ENCODE measurements around the gene GPATCH8.
"Not testable (repeated sequence)": the region's sequence is repeated elsewhere in the genome, so short reads cannot be mapped to it uniquely, and the experiment has no call there.

Gene GPATCH8

DNA sequence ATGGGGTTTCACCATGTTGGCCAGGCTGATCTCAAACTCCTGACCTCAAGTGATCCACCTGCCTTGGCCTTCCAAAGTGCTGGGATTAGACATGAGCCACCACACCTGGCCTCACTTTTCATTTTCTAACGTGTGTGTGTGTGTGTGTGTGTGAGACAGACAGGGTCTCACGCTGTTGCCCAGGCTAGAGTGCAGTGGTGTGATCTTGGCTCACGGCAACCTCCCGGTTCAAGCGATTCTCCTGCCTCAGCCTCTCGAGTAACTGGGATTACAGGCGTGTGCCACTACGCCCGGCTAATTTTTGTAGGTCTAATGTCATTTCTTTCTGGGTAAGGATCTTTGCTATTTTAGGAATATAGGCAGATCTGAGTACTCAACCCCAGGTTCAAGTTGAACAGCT is 109.1 kb downstream of the GPATCH8 start:
- DNase-seq: not testable (repeated sequence)

DNA sequence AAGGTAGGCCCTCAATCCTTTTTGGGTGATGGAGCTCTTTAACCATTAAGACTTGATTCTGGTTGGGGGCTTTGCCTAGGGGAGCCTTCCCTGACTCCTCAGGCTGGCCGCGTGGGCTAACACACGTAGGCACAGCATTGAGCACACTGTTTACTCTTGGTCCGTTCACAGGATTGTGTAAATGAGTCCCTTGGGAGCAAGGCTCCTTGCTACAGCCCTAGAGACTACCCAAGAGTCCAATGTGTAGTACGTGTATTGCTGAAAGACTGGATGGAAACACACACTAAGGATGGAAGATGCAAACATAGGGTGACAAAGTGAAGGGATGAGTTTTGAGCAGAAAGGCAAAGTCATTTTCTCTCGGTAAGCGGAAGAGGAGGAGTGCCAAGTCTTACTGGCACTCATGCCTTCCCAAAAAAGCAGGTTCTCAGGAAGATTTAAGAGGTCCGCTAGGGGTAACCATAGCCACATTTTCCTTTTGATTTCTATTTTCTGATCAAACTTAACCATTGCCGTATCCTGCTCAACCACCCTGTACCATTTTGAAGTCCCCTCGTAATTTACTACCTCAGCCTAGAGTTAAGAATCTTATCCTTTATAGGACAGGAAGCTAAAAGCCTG is 112.8 kb downstream of the GPATCH8 start:
- DNase-seq: no peak

DNA sequence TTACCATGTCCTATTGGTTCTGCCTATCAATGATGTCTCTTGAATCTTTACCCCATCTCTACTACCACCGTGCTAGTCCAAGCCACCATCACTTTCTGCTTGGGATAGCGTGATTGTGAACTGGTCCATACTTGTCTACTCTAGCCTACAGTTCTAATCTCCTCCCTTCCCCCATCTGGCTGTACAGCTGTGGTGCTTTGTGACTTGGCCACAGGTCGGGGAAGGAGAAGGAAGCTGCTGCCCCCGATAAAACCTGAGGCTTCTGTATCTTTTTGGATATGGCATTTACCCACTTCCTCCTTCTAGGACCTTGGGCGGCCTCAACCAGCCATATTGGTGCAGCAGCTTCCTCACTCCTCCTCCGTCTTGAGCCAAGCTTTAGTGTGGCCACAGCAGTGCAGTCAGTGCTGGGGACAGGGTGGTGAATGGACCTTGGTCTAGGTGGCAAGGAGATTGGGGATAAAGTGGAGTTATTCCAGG is 113.4 kb downstream of the GPATCH8 start:
- no peak for DNase-seq

DNA sequence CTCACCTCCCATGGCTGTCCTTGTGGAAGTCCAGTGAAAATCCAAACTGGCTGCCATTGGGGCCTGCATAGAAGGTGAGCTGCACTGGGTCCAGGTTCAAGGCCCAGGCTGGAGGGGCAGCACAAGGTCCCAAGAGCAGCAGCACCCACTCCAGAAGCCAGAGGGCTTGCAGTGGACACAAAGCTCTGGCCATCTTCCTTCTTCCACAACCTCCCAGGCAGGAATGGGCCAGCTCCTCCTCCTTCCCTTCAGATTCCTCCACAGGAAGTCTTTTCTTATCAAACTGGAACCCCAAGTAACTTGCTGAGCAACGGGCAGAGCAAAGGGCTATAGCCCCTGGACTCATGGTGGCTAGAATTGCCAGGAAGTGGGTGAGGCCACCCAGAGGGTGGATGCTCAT is 113.9 kb downstream of the GPATCH8 start, which contains the start of gene ITGA2B:
Gene ITGA2B, minus strand, starts transcription at position 369 of the 400 bp plus-strand sequence. Its CDS starts 176 bp downstream, at position 193.
- no peak for DNase-seq

DNA sequence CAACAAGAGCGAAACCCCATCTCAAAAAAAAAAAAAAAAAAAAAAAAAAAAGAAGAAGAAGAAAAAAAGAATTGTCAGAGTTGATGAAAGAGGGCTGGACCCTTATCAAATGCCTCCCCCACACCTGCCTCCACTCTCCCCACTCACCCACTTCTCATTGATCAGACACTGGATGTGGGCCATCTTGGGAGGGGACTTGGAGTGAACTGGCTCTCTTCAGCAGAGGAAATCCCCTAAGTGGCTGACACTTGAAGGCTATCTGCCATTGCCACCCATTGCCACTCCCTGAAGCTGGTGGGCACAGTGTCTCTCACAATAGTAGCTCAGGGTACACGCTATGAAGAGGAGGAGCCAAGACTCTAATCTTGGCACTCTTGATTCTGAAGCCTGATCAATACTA is 115.4 kb downstream of the GPATCH8 start:
- DNase-seq: no peak

DNA sequence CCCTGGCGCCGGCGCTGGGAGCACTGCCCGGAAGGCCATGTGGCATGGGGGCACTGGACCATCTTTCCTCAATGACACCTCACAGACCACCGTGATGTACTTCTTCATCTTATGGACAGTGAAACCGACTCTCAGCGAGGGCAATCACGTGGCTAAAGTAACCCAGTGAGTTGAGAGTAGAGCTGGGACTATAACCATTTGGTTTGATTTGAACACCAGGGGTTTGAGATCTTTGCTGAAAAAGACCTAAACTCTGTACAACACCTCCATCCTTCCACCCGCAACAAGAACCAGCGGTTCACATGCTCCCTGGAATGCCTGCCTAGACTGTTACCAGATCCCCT is 117.1 kb downstream of the GPATCH8 start:
- no peak for DNase-seq

DNA sequence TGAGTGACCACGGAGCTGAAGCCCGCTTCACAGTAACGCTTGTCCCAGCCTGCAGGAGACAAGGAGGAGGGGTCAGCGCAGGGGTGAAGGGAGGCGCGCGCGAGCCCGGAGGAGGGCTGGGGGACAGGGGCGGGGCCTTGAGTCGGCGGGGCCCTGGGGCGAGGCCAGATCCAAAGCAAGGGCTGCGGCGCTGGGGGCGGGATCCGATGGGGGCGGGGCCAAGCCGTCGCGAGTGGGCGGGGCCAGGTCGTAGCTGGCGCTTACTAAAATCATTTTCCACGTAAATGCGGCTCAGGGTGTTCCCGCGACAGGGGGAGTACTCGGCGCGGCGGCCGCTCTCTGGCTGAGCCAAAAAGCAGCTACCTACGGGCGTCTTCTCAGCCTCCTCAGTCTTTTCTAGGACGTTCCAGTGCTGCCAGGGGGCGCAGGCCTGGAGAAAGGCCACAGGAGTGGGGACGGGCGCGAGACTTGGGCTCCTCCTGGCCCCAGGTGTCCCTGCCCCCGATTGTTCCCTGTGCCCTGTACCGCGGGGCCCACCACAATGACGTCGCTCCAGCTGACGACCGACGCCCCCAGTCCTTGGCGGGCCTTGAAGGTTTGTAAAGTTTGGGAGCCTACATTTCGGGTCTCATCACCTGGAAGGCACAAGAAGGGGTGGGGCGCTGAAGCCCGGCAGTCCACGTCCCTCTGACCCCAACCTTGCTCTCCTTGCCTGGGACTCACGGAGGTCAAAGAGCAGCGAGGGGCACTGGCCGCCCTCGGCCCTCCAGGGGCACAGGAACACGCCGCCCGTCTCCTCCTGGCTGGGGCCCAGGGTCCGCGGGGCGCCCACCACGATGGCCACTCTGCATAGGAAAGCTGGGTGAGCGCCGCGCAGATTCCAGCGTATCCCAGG is 117.7 kb downstream of the GPATCH8 start:
- peak; percentile 63 for DNase-seq

DNA sequence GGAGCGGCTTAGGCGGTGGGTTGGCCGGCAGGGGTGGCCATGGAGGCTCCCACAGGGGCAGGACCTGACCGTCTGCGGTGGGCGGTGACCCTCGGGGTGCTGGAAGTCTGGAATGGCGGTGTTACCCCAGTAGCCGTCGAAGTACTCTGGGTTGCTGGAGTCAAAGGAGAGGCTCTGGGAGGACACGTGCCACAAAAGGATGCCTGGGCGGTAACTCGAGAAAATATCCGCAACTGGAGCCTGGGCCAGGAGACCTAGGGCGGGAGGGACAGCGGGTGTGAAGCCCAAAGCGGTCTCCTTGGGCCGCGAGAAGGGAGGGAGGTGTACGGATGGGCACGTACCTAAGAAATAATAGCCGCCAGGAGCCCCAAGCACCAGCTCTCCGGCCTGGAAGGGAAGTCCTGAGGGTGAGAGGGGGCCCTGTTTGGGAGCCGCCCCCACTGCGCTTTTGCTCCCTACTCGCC is 118.4 kb downstream of the GPATCH8 start:
- DNase-seq: no peak

DNA sequence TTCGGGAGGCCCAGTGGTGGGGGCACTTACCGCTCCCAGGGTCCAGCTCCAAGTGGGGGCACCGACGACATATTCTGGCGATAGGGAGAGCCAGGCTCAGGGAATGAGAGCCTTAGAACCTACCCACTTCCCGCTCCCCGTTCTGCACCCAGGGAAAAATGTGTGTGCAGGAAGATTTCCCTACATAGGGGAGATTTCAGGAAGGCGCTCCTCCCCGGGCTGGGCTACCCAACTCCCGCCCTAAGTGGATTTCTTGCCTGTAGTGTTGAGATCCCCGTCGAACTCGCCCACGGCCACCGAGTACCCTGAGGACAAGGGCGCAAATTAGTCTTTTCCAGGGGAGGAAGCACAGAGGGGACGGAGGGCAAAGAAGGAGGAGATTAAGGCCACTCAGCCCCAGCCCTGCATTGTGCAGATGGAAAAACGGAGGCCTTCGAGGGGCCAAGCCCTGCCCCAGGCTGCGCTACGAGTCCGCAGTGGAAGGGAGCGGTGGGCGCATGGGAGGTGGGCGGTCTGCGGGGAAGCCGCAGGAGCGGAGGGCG is 118.9 kb downstream of the GPATCH8 start:
- DNase-seq: no peak

DNA sequence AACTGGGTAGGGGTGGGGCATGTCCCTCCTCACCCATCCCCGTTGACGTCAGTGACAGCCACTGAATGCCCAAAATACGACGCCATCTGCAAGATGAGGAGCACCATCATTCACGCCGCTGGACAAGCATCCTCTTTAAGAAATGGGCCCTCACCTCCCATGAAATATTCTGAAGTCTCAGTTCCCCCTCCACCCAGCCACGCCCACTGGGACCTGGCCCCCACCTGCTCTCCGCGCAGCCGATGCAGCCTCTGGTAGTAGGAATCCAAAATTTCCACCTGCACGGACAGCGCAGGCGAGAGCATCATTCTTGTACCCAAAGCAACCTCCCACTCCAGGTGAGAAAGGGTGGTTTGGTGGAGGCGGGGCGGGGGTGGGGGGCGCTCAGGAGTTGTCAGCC is 119.3 kb downstream of the GPATCH8 start:
- no peak for DNase-seq

DNA sequence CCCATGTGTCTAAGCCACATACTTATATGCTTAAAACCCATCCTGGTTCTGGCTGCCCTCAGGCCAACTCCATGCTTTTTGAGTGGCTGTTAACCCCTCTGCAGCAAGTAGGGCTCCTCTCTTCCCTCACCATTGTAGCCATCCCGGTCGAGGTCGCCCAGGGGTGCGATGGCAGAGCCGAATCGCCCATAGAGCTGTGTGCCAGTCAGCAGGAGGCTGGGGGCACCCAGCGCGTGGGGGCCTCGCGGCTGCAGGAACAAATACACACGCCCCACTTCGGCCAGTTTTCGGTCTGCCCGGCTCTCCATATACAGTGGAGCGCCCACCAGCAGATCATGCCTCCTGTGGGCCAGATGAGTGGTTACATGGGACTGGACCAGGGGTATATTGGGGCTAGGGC is 119.8 kb downstream of the GPATCH8 start:
- no peak for DNase-seq

DNA sequence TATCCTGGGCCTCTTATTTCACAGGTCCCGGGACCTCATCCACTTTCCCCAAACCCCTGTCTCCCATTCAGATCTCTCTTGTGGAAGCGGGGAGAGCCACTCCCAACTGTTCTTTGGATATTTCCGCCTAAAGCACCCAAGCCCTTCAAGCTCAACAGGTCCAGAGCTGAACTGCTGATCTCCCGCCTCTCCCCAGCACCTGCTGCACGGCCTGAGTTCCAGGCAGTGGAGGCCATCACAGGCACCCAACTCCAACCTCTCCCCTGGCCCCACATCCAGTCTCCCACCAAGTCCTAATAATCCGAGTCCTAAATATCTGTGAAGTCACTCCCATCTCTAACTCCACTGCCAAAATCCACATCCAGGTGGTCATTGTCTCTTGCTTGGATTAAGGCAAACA is 120.3 kb downstream of the GPATCH8 start:
- no peak for DNase-seq

DNA sequence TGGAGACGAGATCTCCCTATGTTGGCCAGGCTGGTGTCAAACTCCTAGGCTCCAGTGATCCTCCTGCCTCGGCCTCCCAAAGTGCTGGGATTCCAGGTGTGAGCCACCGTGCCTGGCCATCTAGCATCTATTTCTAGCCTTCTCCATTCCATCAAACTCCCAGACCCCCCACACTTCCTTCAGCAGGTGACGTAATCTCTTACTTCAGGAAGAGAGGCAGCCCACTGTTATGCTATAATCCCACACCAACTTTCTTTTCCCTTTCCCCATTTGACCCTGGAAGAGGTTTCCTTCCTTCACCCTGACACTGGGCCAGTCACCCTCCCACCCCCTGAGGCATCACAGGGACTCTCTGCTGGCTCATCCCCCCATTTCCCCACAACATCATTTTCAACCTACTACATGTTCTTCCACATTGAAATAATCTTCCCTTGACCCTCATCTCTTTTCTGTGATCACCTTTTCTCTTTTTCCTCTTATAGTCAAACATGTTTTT is 121.3 kb downstream of the GPATCH8 start:
- no peak for DNase-seq

DNA sequence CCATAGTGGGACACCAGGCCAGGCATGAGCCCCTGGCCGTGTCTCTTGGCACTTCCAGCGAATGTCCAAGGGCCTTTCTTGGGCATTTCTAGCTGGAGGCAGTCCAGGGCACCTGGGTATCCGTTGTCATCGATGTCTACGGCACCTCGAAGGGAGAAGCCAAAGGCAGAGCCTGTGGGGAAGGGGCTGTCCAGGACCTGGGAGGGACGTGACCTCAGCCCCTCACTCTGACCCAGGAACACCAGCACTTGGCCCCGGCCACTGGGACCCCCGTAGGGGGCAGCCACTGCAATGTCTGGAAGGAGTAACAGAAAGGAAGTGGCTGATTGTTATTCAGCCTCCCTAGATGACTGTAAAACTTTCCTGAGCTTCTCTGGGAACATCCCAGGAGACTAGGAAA is 122.4 kb downstream of the GPATCH8 start:
- DNase-seq: no peak

DNA sequence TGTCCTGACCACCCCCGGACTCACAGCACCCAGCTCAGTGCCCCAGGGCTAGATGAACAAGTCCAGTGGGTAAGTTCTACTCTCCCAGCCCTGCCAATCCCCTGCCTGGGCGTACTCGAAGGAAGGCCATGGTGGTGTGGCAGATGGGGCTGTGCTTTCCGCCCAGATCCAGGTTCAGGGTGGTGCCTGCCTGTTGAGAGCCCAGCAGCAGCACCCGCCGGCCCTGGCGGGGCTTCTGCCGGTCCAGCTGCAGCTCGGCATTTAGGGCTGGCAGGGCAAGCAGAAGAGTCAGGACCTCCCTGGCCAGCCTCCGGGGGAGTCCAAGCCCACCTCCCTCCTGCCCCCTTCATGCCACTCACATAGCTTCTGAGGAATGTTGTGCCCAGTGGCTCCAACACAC is 123.3 kb downstream of the GPATCH8 start:
- DNase-seq: no peak

DNA sequence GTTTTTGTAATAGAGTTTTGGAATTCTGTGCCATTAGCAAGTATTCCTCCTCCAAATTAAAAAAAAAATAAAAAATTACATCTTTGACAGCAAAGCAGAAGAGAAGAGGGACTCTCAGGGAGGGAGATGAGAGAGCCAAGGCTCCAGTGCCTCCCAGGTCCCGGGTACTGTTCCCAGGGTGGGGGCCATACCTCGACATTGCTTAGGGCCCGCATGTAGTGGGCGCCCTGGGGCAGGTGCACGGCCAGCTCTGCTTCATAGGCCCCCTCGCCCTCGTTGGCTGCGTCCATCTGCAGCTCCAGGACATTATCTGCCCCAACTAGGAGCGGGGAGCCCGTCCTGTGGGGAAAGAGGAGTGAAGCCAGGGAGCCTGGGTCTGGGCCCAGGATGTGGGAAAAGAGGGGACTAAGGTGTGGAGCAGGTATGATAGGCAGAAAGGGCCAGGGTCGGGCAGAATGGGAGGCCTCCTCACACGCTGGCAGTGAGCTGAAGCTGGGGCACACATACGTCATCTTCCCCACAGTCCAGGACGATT is 125.0 kb downstream of the GPATCH8 start:
- DNase-seq: no peak

DNA sequence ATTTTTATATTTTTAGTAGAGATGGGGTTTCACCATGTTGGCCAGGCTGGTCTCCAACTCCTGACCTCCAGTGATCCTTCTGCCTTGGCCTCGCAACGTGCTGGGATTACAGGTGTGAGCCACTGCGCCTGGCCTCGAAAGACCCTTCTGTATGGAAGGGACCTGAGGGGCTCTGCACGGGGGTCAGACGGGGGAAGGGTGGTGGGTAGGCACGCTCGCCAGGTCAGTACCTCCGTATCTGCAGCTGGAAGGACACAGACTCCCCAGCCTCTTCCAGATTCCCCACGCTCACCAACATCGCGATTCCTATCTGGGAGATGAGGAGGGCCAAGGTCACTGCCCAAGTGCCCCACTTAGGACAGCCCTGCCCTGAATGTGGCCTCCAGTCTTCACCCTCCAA is 126.4 kb downstream of the GPATCH8 start:
- DNase-seq: no peak

DNA sequence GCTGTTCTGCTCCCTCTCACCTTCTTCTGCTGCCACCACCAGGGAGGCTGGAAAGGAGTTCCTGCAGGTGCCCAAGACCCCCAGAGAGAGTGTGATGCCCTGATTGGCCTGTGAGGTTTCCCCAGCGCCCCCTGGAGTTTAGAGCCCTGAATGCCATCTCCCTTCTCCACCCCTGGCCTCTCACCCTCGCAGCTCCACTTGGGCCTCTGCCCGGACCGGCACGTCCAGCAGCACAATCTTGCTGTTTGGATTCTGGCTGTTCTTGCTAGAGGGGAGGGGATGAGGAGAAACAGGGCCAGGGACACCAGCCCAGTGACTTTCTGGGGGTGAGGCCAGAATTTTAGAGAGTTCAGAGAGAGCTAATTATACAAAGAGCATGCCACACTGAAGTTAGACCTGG is 127.1 kb downstream of the GPATCH8 start:
- no peak for DNase-seq

DNA sequence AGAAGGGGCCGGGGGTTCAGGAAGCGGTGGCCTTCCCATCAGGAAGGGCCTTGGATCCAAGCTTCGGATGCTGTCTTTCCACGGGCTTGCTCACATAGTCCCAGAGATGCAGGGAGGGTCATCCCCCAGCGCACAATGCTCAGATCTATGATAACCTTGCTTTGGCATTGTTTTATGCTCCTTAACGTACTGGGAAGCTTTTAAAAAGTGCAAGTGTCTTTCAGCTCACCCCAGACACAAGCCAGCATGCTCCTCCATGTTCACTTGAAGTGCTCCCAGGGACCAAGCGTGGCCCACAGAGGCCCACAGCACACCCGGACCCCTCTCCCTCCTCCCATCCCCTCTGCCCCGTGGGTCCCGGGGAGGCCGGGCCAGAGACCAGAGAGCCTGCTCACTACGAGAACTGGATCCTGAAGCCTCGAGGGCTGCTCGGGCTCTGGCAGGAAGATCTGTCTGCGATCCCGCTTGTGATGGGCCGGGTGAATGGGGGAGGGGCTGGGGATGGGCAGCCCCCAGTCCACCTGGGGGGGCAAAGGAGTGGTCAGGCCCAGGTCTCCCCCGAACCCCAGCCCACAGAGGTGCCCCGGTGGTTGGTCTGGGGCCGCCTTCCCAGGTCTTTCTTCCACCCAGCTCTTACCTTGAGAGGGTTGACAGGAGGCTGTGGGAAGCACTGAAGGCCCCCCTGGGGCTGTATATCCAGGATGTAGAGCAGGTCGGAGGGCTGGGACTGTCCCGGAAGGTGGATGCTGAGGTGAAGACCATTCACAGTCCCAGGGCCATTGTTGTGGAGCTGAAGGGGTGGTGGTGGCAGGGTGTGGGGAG is 127.8 kb downstream of the GPATCH8 start:
- DNase-seq: no peak

DNA sequence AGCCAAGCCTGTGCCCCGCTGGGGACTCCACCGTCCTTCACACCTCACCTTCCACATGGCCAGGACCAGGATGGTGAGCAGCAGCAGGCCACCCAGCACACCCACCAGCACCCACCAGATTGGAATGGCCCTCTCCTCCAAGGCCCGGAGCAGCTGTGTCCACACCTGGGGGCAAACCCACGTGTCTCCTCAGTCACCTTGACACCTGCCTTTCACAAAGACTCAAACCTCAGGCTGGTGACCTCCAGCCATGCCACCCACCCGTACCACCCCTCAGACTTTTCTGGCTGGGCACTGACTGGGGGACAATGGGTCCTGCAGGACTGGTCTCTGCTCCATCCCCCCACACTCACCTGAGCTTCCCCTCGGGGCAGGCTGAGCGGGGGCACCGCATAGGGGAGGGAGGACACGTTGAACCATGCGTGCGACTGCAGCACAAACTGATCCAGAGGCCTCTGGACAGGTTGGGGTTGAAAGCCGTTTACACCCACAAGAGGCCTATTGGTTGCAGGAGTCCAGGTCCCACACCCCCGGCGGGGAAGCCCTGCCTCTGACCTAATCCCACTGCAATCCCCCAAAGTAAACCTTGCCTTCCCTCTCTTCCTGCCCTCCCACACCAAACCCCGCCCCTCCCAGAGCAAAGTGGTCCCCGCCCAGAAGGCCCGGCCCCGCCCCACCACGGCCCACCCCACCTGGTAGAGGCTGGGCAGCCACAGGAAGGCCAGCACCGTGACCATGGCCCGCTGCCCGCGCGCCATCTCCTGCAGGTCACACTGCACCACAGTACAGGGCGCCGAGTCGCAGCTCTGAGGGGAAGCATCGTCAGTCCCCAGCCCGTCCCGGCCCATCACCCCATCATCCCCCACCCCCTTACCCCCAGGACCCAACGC is 128.7 kb downstream of the GPATCH8 start:
- DNase-seq: no peak

DNA sequence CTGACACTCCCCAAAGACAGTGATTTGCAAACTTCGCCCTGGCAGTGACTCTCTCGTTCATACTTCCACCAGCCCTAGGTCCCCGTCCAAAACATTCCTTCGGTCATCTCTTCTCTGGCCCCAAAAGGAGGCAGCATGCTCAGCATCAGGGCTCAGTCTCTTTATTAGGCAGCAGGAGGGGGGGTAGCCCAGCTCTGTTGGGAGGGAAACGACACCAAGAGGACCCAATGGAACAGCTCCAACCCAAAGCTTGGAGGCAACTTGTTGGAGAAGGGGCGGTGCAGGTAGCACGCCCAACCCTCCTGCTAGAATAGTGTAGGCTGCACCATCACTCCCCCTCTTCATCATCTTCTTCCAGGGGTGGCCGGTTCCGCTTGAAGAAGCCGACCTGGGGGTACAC is 131.2 kb downstream of the GPATCH8 start:
- no peak for DNase-seq

All from COR-L47 (cell line).